Neural progenitor cell (in vitro differentiated cells): ENCODE data around the gene ACTRT2.

Experiments used
- CTCF ChIP-seq: fragments of 200-600 bp; sonication (generic); IDR thresholded peaks from 2 replicates; pipeline ENCODE4 v1.5.1; 2017; ENCODE audit warnings: antibody characterized with exemption, mild to moderate bottlenecking
- EZH2 ChIP-seq: fragments of 200-600 bp; sonication (generic); IDR thresholded peaks from 2 replicates; pipeline ENCODE4 v1.6.1; 2017; ENCODE audit warnings: antibody characterized with exemption, mild to moderate bottlenecking, moderate library complexity
- EZH2phosphoT487 ChIP-seq: fragments of 200-600 bp; sonication (generic); IDR thresholded peaks from 2 replicates; pipeline ENCODE4 v1.6.1; 2017; ENCODE audit warnings: antibody characterized with exemption

- no peak for TF ChIP-seq CTCF
- TF ChIP-seq EZH2 = no peak
- no peak for TF ChIP-seq EZH2phosphoT487
Observed at GRCh38 chr1:3032371-3033039, 11.2 kb downstream of the ACTRT2 start.
